Panc1 (cell line): ENCODE results near the gene PILRA. TPM values are rescaled to one million over a fixed set of nuclear protein-coding genes. Genes with fewer than 3 reads are reported as not detected.

Experiments used
- ATAC-seq: fragments of 200-7000 bp; cut with Tn5 transposase; 2 replicates; pipeline ENCODE4 v1.9.1; 2020; ENCODE audit warnings: mild to moderate bottlenecking, moderate library complexity
- BruUV-seq: library from RNA; stranded (reverse); fragments of 400-500 nt; replicated peaks from 2 replicates; lab custom pipeline; 2021; lab: Mats Ljungman, UMichigan
- CTCF ChIA-PET: fragments of 300-600 bp; sonication (Branson Sonifier 250); formaldehyde crosslinking; loops from one replicate; lab custom pipeline; 2022; ENCODE audit warnings: antibody characterized with exemption; lab: Charles Lee
- POLR2A ChIA-PET: fragments of 300-600 bp; sonication (Branson Sonifier 250); formaldehyde crosslinking; loops from one replicate; lab custom pipeline; 2022; ENCODE audit warnings: antibody characterized with exemption; lab: Charles Lee
- DNase-seq: peaks from one replicate; pipeline ENCODE4 v3.0.0-alpha.2; 2010; ENCODE audit warnings: low read depth, low spot score
- H3K27ac ChIP-seq: 2 replicates; pipeline ENCODE4 v1.5.1; 2011; ENCODE audit warnings: mild to moderate bottlenecking, low read length, inconsistent platforms
- H3K27me3 ChIP-seq: fragments of 200-500 bp; sonication (Bioruptor generic); 2 replicates; pipeline ENCODE4 v1.6.0; 2014; ENCODE audit warnings: low read length, inconsistent platforms; ENCODE audit not compliant: control insufficient read depth, insufficient read depth
- H3K36me3 ChIP-seq: fragments of 200-500 bp; sonication (Bioruptor generic); 2 replicates; pipeline ENCODE4 v1.5.1; 2014; ENCODE audit warnings: inconsistent platforms, mild to moderate bottlenecking, low read length, moderate library complexity; ENCODE audit not compliant: control insufficient read depth, insufficient read depth
- H3K4me1 ChIP-seq: 2 replicates; pipeline ENCODE4 v1.5.1; 2011; ENCODE audit warnings: inconsistent platforms, mild to moderate bottlenecking, low read length, moderate library complexity; ENCODE audit not compliant: control insufficient read depth, insufficient read depth
- H3K4me3 ChIP-seq, 2 experiments: 2 replicates each; pipeline ENCODE4 v1.5.1; 2011 to 2012; ENCODE audit warnings: low read depth in 2 of 2, low read length in 2 of 2, mild to moderate bottlenecking in 2 of 2, inconsistent platforms in 1 of 2, moderate library complexity in 1 of 2
- H3K9me3 ChIP-seq: fragments of 200-500 bp; sonication (Bioruptor generic); 2 replicates; pipeline ENCODE4 v1.5.1; 2014; ENCODE audit warnings: low read depth, mild to moderate bottlenecking, inconsistent platforms, low read length, moderate library complexity; ENCODE audit not compliant: control insufficient read depth, insufficient read depth
- CTCF ChIP-seq: fragments of 450-650 bp; IDR thresholded peaks from 2 replicates; pipeline ENCODE4 v1.5.1; 2017; ENCODE audit warnings: mild to moderate bottlenecking
- POLR2AphosphoS5 ChIP-seq: IDR thresholded peaks from 2 replicates; pipeline ENCODE4 v1.6.1; 2012; ENCODE audit warnings: mild to moderate bottlenecking, low read depth, low read length, moderate library complexity
- REST ChIP-seq, 2 experiments: IDR thresholded peaks; 2 replicates each; pipeline ENCODE4 v1.6.1; 2011 to 2012; ENCODE audit warnings: low read depth in 2 of 2, control low read depth in 1 of 2, low read length in 1 of 2, mild to moderate bottlenecking in 1 of 2, moderate library complexity in 1 of 2; ENCODE audit not compliant: insufficient read depth in 1 of 2
- SIN3A ChIP-seq: IDR thresholded peaks from 2 replicates; pipeline ENCODE4 v1.6.1; 2012; ENCODE audit warnings: low read depth, mild to moderate bottlenecking, low read length, moderate library complexity, borderline replicate concordance; ENCODE audit not compliant: insufficient read depth
- TCF7L2 ChIP-seq: IDR thresholded peaks from 2 replicates; pipeline ENCODE4 v1.6.1; 2011; ENCODE audit warnings: mild to moderate bottlenecking, low read depth, low read length, inconsistent platforms
- in situ Hi-C: cut with HindIII; loops from 2 replicates; pipeline ENCODE4 v1.10.0; 2016; ENCODE audit warnings: low sequenced_read_pairs, low pct_unique_long_range_greater_than_20kb
- intact Hi-C: fragments of 100-400 bp; cut with micrococcal nuclease; formaldehyde crosslinking; loops from one replicate; pipeline ENCODE4 v1.10.0; 2022; ENCODE audit not compliant: unreplicated experiment
- total RNA-seq: library from RNA; stranded (reverse); gene quantifications from one replicate; pipeline ENCODE4 v1.2.1, GENCODE V29; 2021; ENCODE audit not compliant: unreplicated experiment

PILRA gene
- total RNA-seq, 1 experiment from 2014 or later = 4.8 TPM

DNA sequence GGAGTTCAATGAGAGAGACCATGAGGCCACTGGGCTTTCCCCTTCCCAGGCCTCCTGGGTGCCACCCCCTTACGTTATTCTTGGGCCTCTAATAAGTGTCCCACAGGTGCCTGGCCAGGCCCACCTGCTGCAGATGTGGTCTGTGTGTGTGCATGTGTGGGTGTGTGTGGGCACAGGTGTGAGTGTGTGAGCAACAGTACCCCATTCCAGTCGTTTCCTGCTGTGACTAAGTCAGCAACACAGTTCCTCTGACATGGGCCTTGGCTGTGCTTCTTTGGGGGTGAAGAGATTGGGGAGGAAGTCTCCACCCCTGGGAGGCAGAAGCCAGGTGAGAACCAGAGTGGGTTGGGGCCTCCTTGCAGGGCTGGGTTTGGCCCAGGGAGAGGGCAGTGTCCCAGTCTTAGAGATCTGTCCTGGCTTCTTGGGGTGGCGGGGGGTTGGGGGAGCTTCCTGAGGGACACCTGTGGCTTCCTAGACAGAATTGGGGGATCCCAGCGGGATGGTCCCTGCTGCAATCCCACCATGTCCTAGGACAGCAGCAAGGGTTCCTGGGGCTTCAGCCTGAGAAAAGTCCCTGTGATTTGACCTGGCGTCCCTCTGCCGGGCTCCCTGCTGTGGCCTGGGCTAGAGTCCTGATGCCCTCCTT, 19.5 kb upstream of the PILRA start:
- CTCF ChIA-PET = no interaction called here
- Histone ChIP-seq H3K9me3 (no peaks in the 10 kb centered on the region), H3K27ac (no peak overlapping the region), H3K4me3 (no peak overlapping the region), H3K27me3 (no peaks in the 10 kb centered on the region), H3K36me3 (peaks cover 15% of the 10 kb centered on the region), H3K4me1 (no peaks in the 10 kb centered on the region)
- in situ Hi-C loops = no loop called here
- BruUV-seq = no TSS peak
- ATAC-seq (no peak), DNase-seq (no peak)
- intact Hi-C loops = no loop called here
- POLR2A ChIA-PET = no interaction called here
- TF ChIP-seq CTCF (no peak), SIN3A (no peak), POLR2AphosphoS5 (no peak; the same call in 1 of the 2 replicates), REST (IDR thresholded peaks at IDR 0.05; ENCODE audit: insufficient read depth in 1 of 2, low read depth in 2 of 2, low read length in 1 of 2) (no peak), TCF7L2 (no peak)

DNA sequence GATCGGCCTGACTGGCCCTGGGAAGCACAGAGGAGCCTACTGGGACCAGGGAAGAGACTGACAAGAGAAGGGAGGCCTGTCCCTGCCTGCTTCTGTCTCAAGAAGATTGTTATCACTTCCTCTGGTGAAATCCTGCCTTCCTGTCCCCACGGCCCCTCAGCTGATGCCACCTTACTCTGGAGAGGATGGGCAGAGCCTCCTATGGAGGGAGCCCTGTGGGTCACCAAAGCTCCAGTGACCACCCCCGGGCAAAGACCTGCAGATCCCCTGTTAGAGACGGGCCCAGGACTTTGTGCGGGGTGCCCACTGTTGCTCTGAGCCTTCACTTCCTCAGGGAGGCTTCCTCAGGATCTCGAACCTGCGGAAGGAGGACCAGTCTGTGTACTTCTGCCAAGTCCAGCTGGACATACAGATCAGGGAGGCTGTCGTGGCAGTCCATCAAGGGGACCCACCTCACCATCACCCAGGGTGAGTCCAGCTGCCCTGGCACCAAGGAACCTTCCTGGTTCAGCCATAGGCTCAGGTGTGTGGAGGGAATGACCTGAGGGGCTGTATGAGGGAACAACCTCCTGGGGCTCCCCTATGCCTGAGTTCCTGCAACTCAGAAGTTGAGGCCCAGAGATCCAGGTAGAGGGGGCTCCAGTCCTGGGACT, 16.7 kb upstream of the PILRA start:
- CTCF ChIA-PET = no interaction called here
- in situ Hi-C loops = no loop called here
- H3K27ac ChIP-seq = no peak overlapping the region
- TF ChIP-seq SIN3A (no peak), TCF7L2 (no peak), REST (IDR thresholded peaks at IDR 0.05; ENCODE audit: insufficient read depth in 1 of 2, low read depth in 2 of 2, low read length in 1 of 2) (no peak)
- DNase-seq (no peak), ATAC-seq (no peak; the same call in 1 of the 2 replicates)
- peaks cover 3% of the 10 kb centered on the region; the same call in 1 of the 2 replicates for H3K36me3 ChIP-seq
- no peaks in the 10 kb centered on the region for H3K27me3 ChIP-seq
- POLR2A ChIA-PET = no interaction called here
- no peaks in the 10 kb centered on the region for H3K4me1 ChIP-seq
- intact Hi-C loops = no loop called here
- BruUV-seq = no TSS peak
- H3K4me3 ChIP-seq = no peak overlapping the region
- H3K9me3 ChIP-seq = no peaks in the 10 kb centered on the region
